Epithelial cell of proximal tubule (primary cell): ENCODE results near the gene KDSR. TPM values are rescaled to one million over a fixed set of nuclear protein-coding genes. Genes with fewer than 3 reads are reported as not detected.
A peak's percentile ranks its signal among the peaks of the same experiment; 100 is the strongest.

Experiments used
- DNase-seq: peaks from one replicate; pipeline ENCODE4 v3.0.0-alpha.2; 2011; ENCODE audit warnings: low read depth
- H3K4me3 ChIP-seq: 2 replicates; pipeline ENCODE4 v1.5.1; 2011; ENCODE audit warnings: low read depth, mild to moderate bottlenecking, low read length
- CTCF ChIP-seq: conservative IDR thresholded peaks from 2 replicates; pipeline ENCODE4 v1.5.1; 2012; ENCODE audit warnings: low read depth, mild to moderate bottlenecking, low read length
- total RNA-seq: library from RNA; depleted of rRNA; stranded (reverse); fragments of >200 nt; gene quantifications from 2 replicates; pipeline ENCODE4 v1.2.3, GENCODE V29; 2015

The KDSR gene
- total RNA-seq, 1 donor from 2014 or later = 25.4 TPM

- TF ChIP-seq CTCF = no peak
- no peak overlapping the region for H3K4me3 ChIP-seq
- peak; percentile 93 for DNase-seq
Observed at GRCh38 chr18:63306819-63307550, 60.0 kb downstream of the KDSR start.

GRCh38 chr18:63306249-63306648, 60.8 kb downstream of the KDSR start:
- DNase-seq = no peak
- peak; percentile 9 for TF ChIP-seq CTCF
- no peak overlapping the region for H3K4me3 ChIP-seq

GRCh38 chr18:63303547-63303946, 63.5 kb downstream of the KDSR start:
- no peak overlapping the region for H3K4me3 ChIP-seq
- TF ChIP-seq CTCF = no peak
- no peak for DNase-seq

GRCh38 chr18:63302636-63303405, 64.2 kb downstream of the KDSR start:
- no peak for DNase-seq
- TF ChIP-seq CTCF = no peak
- H3K4me3 ChIP-seq = no peak overlapping the region

- no peak overlapping the region for H3K4me3 ChIP-seq
- TF ChIP-seq CTCF = no peak
- DNase-seq = no peak
Observed at GRCh38 chr18:63302220-63302619, 64.8 kb downstream of the KDSR start.

- no peak for TF ChIP-seq CTCF
- no peak overlapping the region for H3K4me3 ChIP-seq
- DNase-seq = no peak
Observed at GRCh38 chr18:63301434-63301833, 65.6 kb downstream of the KDSR start.
